WTC11 (cell line): ENCODE measurements around the gene LTBP1.

Experiments used
- CBFB ChIP-seq: sonication (generic); formaldehyde crosslinking; IDR thresholded peaks from 2 replicates; pipeline ENCODE4 v1.8.1; 2022; ENCODE audit warnings: mild to moderate bottlenecking, low read depth, missing genetic modification reagents
- CTCF ChIP-seq: fragments of 200-600 bp; IDR thresholded peaks from 2 replicates; pipeline ENCODE4 v1.8.0; 2022; ENCODE audit warnings: antibody characterized with exemption
- ESRRA ChIP-seq: sonication (generic); formaldehyde crosslinking; IDR thresholded peaks from 2 replicates; pipeline ENCODE4 v1.8.1; 2022; ENCODE audit warnings: mild to moderate bottlenecking, missing genetic modification reagents, borderline replicate concordance
- FOXP4 ChIP-seq: sonication (generic); formaldehyde crosslinking; IDR thresholded peaks from 2 replicates; pipeline ENCODE4 v1.8.0; 2022; ENCODE audit warnings: mild to moderate bottlenecking, missing genetic modification reagents
- HMGXB4 ChIP-seq: sonication (generic); formaldehyde crosslinking; IDR thresholded peaks from 2 replicates; pipeline ENCODE4 v1.8.1; 2023; ENCODE audit warnings: mild to moderate bottlenecking, moderate library complexity, missing genetic modification reagents
- NFE2L1 ChIP-seq: sonication (generic); formaldehyde crosslinking; IDR thresholded peaks from 2 replicates; pipeline ENCODE4 v1.8.1; 2023; ENCODE audit warnings: missing genetic modification reagents

- TF ChIP-seq CTCF: peak; percentile 35; the same call in 1 of the 2 replicates
- TF ChIP-seq HMGXB4 (CRISPR knock-in tag): peak; percentile 67
- no peak for TF ChIP-seq ESRRA
- no peak for TF ChIP-seq CBFB
- TF ChIP-seq FOXP4 (CRISPR knock-in tag): no peak
- TF ChIP-seq NFE2L1 (CRISPR knock-in tag): no peak
These were observed at the start of gene LTBP1 for GRCh38 chr2:32946314-32947075.
